Retinal pigment epithelial cell (primary cell): ENCODE data around the gene ASMT.

Experiments used
- DNase-seq: peaks from one replicate; pipeline ENCODE4 v3.0.0-alpha.2; 2010; ENCODE audit warnings: low read depth
- H3K4me3 ChIP-seq: 2 replicates; pipeline ENCODE4 v1.5.1; 2011; ENCODE audit warnings: mild to moderate bottlenecking, low read length, control low read depth, moderate library complexity
- TF ChIP-seq, protein P1 (sequence below): conservative IDR thresholded peaks from 2 replicates; pipeline ENCODE4 v1.5.1; 2011; ENCODE audit warnings: low read depth, low read length, control low read depth, inconsistent platforms

The ASMT gene

DNA sequence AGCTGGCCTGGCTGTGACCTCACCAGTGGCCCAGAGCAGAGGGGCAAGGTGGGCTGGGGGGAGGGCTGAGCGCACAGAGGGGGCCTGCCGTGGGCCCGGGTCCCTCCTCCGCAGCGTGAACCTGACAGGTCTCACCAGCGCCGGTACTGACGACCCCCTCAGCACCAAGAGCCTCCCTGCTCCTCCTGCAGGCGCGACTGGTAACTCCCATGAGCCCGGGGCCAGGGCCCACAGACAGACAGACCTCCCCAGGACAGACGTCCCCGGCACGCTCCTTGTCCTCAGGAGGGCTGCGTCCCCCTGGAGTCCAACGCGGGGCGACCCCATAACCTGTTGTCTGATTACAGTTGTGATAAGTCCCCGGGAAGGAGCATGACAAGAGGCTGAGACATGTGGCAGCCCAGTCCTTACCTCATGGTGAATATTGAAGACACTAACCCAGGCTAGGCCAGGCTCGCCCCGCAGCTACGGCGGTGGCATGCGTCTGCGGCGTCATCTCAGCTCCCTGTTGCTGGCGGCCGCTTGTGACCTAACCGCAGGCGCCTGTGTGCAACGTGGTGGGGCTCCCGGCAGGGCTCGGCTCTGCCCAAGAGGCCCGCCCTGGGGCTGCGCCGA lies 15.0 kb upstream of the ASMT start:
- H3K4me3 ChIP-seq, result no peak overlapping the region
- no peak for DNase-seq
- TF ChIP-seq, protein P1, sequence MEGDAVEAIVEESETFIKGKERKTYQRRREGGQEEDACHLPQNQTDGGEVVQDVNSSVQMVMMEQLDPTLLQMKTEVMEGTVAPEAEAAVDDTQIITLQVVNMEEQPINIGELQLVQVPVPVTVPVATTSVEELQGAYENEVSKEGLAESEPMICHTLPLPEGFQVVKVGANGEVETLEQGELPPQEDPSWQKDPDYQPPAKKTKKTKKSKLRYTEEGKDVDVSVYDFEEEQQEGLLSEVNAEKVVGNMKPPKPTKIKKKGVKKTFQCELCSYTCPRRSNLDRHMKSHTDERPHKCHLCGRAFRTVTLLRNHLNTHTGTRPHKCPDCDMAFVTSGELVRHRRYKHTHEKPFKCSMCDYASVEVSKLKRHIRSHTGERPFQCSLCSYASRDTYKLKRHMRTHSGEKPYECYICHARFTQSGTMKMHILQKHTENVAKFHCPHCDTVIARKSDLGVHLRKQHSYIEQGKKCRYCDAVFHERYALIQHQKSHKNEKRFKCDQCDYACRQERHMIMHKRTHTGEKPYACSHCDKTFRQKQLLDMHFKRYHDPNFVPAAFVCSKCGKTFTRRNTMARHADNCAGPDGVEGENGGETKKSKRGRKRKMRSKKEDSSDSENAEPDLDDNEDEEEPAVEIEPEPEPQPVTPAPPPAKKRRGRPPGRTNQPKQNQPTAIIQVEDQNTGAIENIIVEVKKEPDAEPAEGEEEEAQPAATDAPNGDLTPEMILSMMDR, result no peak

DNA sequence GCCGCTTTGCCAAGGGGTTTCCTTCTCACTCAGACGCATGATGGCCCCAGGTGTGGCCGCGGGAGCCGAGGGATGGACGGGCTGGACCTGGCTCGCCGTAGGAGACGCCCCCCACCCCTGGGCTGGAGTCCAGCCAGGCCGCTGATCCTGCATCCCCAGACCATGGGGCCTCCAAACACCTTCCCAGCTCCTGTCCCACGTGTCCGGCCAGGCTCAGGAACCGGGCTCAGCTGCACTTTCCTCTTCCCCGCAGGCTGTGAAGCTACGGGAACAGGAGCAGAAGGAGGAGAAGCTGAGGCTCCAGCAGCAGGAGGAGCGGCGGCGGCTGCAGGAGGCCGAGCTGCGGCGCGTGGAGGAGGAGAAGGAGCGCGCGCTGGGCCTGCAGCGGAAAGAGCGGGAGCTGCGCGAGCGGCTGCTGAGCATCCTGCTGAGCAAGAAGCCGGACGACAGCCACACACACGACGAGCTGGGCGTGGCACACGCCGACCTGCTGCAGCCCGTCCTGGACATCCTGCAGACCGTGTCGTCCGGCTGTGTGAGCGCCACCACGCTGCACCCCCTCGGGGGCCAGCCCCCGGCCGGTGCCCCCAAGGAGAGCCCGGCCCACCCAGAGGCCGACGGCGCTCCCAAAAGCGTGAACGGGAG lies 14.3 kb upstream of the ASMT start:
- DNase-seq, result no peak
- TF ChIP-seq, protein P1, result no peak
- no peak overlapping the region for H3K4me3 ChIP-seq

DNA sequence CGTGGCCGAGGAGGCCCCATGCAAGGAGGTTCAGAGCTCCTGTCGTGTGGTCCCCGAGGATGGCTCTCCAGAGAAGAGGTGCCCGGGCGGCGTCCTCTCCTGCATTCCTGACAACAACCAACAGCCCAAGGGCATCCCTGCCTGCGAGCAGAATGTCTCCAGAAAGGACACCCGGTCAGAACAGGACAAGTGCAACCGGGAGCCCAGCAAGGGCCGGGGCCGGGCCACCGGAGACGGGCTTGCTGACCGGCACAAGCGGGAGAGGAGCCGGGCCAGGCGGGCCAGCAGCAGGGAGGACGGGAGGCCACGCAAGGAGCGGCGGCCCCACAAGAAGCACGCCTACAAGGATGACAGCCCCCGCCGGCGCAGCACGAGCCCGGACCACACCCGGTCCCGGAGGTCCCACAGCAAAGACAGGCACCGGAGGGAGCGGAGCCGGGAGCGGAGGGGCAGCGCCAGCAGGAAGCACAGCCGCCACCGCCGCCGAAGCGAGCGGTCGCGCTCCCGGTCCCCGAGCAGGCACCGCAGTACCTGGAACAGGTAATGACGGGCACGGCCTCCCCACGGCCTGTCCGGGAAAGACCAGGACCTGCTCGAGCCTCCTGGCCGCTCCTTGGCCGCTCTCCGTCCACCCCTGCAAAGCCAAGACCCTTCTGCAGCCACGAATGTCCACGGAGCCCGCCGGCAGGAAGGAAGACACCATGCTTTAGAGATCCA lies 13.7 kb upstream of the ASMT start:
- no peak for DNase-seq
- H3K4me3 ChIP-seq, result no peak overlapping the region
- TF ChIP-seq, protein P1, result no peak

DNA sequence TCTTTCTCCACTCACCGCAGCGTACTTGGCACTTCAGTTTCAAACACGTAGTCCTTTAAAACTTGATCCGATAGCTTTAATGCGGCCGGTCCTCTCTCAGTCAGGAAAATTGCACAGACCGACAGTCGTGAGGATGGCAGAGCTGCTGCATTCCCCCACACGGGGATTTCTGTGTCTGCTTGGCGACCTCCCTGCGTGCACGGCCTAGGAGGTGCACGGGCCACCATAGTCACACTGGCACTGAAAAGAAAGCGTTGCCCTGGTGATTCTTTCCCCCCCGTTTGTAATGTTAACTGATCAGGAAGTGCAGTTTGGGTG lies 13.1 kb upstream of the ASMT start:
- DNase-seq, result no peak

DNA sequence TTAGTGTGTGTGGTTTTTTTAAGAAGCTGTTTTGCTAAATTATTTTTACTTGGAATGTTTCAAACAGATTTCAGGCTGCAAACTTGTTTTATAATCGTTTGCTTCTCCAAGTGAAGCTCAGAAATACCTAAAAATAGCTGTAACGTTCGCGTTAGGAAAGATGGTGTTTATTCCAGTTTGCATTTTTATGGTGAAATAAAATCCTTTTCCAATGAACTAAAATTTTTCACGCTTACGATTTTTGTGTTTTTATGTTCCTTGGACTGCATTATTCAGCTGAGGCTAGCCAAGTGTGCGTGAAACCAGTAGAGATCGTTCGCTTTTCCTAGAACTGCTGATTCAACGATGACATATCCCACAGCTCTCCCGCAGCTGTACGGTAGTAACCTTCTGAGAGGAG lies 12.6 kb upstream of the ASMT start:
- no peak overlapping the region for H3K4me3 ChIP-seq
- DNase-seq, result no peak
- TF ChIP-seq, protein P1, result no peak

More for the DNA sequence above, 13.1 kb upstream of the ASMT start:
- H3K4me3 ChIP-seq, result no peak overlapping the region
- TF ChIP-seq, protein P1, result no peak

DNA sequence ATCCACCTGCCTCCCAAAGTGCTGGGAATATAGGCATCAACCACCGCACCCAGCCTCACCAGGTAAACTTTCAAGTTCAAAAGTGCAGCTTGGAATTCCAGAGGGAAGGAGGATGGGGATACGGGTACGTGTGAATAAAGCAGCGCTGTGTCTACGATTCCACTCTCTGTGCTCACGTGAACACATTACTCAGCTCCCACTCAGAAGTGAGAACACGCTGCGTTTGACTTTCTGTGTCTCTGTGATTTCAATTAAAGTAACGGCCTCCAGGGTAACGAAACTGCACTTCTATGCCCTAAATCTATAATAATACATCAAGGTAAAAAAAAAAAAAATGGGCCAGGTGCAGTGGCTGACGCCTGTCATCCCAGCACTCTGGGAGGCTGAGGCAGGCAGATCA lies 8.4 kb upstream of the ASMT start:
- TF ChIP-seq, protein P1, result no peak
- DNase-seq, result no peak
- no peak overlapping the region for H3K4me3 ChIP-seq

DNA sequence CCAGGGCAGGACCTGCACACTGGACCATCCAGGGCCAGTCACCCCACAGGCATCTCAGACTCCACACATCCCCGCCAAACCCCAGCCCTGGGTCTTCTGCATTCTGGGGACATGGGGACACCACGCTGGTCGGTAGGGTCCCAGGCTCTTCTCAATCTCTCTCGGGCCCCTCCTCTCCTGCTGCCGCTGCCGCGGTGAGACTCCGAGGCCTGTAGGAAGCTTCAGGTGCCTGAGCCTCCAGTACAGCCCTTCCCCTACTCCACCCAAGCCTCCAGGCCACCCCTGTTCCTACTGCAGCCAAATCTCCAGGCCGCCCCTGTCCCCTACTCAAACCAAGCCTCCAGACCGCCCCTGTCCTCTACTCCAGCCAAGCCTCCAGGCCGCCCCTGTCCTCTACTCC lies 5.5 kb upstream of the ASMT start:
- no peak overlapping the region for H3K4me3 ChIP-seq
- DNase-seq, result no peak
- TF ChIP-seq, protein P1, result no peak
